WTC11 (cell line): ENCODE data around the gene BACH2. TPM values are rescaled to one million over a fixed set of nuclear protein-coding genes. Genes with fewer than 3 reads are reported as not detected.

ENCODE experiments used
- ATAC-seq: fragments of 200-7000 bp; cut with Tn5 transposase; 2 replicates; pipeline ENCODE4 v1.10.0; 2021; ENCODE audit warnings: mild to moderate bottlenecking, moderate library complexity
- CTCF ChIA-PET: fragments of 300-600 bp; sonication (Branson Sonifier 250); formaldehyde crosslinking; loops from one replicate; lab custom pipeline; 2021; ENCODE audit warnings: antibody characterized with exemption; lab: Charles Lee
- POLR2A ChIA-PET: fragments of 350-600 bp; sonication (Branson Sonifier 250); formaldehyde crosslinking; loops from one replicate; lab custom pipeline; 2021; ENCODE audit warnings: antibody characterized with exemption; lab: Charles Lee
- DNase-seq: peaks from one replicate; pipeline ENCODE4 v3.0.0; 2021; ENCODE audit warnings: low spot score
- H3K27ac Mint-ChIP-seq: 2 replicates; pipeline ENCODE4 v1.8.0; 2021; ENCODE audit warnings: mixed read lengths
- H3K27me3 Mint-ChIP-seq: 2 replicates; pipeline ENCODE4 v1.8.0; 2021; ENCODE audit warnings: low read depth, mild to moderate bottlenecking, moderate library complexity, mixed read lengths
- H3K36me3 Mint-ChIP-seq: 2 replicates; pipeline ENCODE4 v1.8.0; 2021; ENCODE audit warnings: mixed read lengths
- H3K4me1 Mint-ChIP-seq: 2 replicates; pipeline ENCODE4 v1.8.0; 2022; ENCODE audit warnings: mixed read lengths
- H3K4me3 Mint-ChIP-seq: 2 replicates; pipeline ENCODE4 v1.8.0; 2021; ENCODE audit warnings: mild to moderate bottlenecking, moderate library complexity, mixed read lengths
- H3K9me3 Mint-ChIP-seq: 2 replicates; pipeline ENCODE4 v1.8.0; 2021; ENCODE audit warnings: mixed read lengths
- CBFB ChIP-seq: sonication (generic); formaldehyde crosslinking; IDR thresholded peaks from 2 replicates; pipeline ENCODE4 v1.8.1; 2022; ENCODE audit warnings: mild to moderate bottlenecking, low read depth, missing genetic modification reagents
- CREM ChIP-seq: sonication (generic); formaldehyde crosslinking; IDR thresholded peaks from 2 replicates; pipeline ENCODE4 v1.8.1; 2022; ENCODE audit warnings: mild to moderate bottlenecking, missing genetic modification reagents, moderate library complexity
- HMGA2 ChIP-seq: fragments of 250-450 bp; sonication (Bioruptor Pico); IDR thresholded peaks from 2 replicates; pipeline ENCODE4 v1.4.0; 2021; ENCODE audit warnings: mild to moderate bottlenecking, moderate library complexity
- MXD4 ChIP-seq: fragments of 250-450 bp; sonication (Bioruptor Pico); IDR thresholded peaks from 2 replicates; pipeline ENCODE4 v1.8.0; 2021; ENCODE audit warnings: mild to moderate bottlenecking, moderate library complexity, borderline replicate concordance
- NFATC4 ChIP-seq: fragments of 250-450 bp; sonication (Bioruptor Pico); IDR thresholded peaks from 2 replicates; pipeline ENCODE4 v1.9.0; 2021; ENCODE audit warnings: mild to moderate bottlenecking
- NR1H2 ChIP-seq: sonication (generic); formaldehyde crosslinking; IDR thresholded peaks from 2 replicates; pipeline ENCODE4 v1.9.0; 2021; ENCODE audit warnings: mild to moderate bottlenecking, moderate library complexity, missing genetic modification reagents
- NR2C2 ChIP-seq: sonication (generic); formaldehyde crosslinking; IDR thresholded peaks from 2 replicates; pipeline ENCODE4 v1.8.0; 2022; ENCODE audit warnings: mild to moderate bottlenecking, missing genetic modification reagents
- PRRX2 ChIP-seq: fragments of 250-450 bp; sonication (Bioruptor Pico); IDR thresholded peaks from 2 replicates; pipeline ENCODE4 v1.8.0; 2021; ENCODE audit warnings: mild to moderate bottlenecking
- TEAD1 ChIP-seq: sonication (generic); formaldehyde crosslinking; IDR thresholded peaks from 2 replicates; pipeline ENCODE4 v1.8.0; 2022; ENCODE audit warnings: mild to moderate bottlenecking, missing genetic modification reagents
- ZNF138 ChIP-seq: sonication (generic); formaldehyde crosslinking; conservative IDR thresholded peaks from 2 replicates; pipeline ENCODE4 v1.8.1; 2022; ENCODE audit warnings: mild to moderate bottlenecking, moderate library complexity, missing genetic modification reagents
- ZNF232 ChIP-seq: sonication (generic); formaldehyde crosslinking; IDR thresholded peaks from 2 replicates; pipeline ENCODE4 v1.8.0; 2022; ENCODE audit warnings: mild to moderate bottlenecking, missing genetic modification reagents
- ZNF263 ChIP-seq: sonication (generic); formaldehyde crosslinking; IDR thresholded peaks from 2 replicates; pipeline ENCODE4 v1.8.1; 2022; ENCODE audit warnings: low read depth, mild to moderate bottlenecking, moderate library complexity, missing genetic modification reagents
- ZNF396 ChIP-seq: fragments of 250-450 bp; sonication (Bioruptor Pico); IDR thresholded peaks from 2 replicates; pipeline ENCODE4 v1.8.0; 2021; ENCODE audit warnings: mild to moderate bottlenecking, moderate library complexity, borderline replicate concordance
- total RNA-seq: library from RNA; stranded (reverse); gene quantifications from 3 replicates; pipeline ENCODE4 v1.2.3, GENCODE V29; 2021
- TF ChIP-seq, protein P1 (sequence below): sonication (generic); formaldehyde crosslinking; IDR thresholded peaks from 2 replicates; pipeline ENCODE4 v1.8.1; 2022; ENCODE audit warnings: mild to moderate bottlenecking, moderate library complexity, missing genetic modification reagents
- TF ChIP-seq, protein P2 (sequence below): fragments of 200-600 bp; IDR thresholded peaks from 2 replicates; pipeline ENCODE4 v1.8.0; 2022; ENCODE audit warnings: antibody characterized with exemption
- TF ChIP-seq, protein P3 (sequence below): sonication (generic); formaldehyde crosslinking; IDR thresholded peaks from 2 replicates; pipeline ENCODE4 v1.8.0; 2023; ENCODE audit warnings: mild to moderate bottlenecking, missing genetic modification reagents
- TF ChIP-seq, protein P4 (sequence below): sonication (generic); formaldehyde crosslinking; IDR thresholded peaks from 2 replicates; pipeline ENCODE4 v1.8.0; 2022; ENCODE audit warnings: mild to moderate bottlenecking, missing genetic modification reagents
- TF ChIP-seq, protein P5 (sequence below): sonication (generic); formaldehyde crosslinking; conservative IDR thresholded peaks from 2 replicates; pipeline ENCODE4 v1.8.1; 2023; ENCODE audit warnings: mild to moderate bottlenecking, low read depth, missing genetic modification reagents, moderate library complexity

The BACH2 gene
- total RNA-seq, 1 experiment from 2014 or later, result 5.9 TPM

DNA sequence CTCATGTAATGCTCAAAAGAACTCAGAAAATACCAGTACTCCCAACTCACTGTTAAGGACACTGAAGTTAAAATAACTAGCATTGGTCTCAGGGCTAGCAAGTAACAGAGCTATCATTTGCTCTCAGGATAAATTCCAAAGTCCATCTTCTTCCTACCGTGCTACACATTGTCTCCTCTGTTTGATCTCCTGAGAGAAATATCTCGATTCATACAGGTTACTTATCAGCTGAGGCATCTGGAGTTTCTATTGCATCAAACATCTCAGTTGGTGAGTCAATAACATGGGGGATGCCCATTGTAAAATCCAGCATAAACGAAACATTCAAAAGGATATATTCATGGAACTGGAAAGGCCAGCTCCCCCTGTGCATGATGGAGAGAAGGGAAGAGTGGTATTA is 147.4 kb downstream of the BACH2 start (continued):
- TF ChIP-seq ZNF232 (CRISPR knock-in tag) (no peak), CREM (CRISPR knock-in tag) (no peak)

DNA sequence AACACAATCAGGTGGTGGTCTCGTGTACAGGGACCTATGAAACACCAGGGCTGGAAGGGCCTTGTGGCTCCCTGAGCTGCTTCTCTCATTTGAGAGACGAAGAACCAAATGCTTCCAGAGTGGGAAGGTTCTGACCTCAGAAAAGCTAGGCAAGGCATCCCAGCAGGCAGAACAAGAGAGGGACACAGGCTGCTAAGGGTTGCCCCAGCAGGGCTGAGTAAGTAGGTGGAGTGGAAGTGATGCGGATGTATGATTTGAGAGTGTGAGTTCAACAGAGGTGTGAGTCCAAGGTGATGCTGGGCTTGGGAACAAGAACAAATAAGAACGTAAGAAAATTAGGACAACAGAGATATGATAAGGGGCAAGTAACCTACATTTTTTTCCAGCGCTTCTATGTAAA is 147.8 kb downstream of the BACH2 start:
- CTCF ChIA-PET, result no interaction called here
- Mint-ChIP-seq H3K27me3 (no peaks in the 10 kb centered on the region), H3K4me1 (no peaks in the 10 kb centered on the region), H3K9me3 (no peaks in the 10 kb centered on the region), H3K27ac (no peak overlapping the region), H3K4me3 (no peak overlapping the region), H3K36me3 (no peaks in the 10 kb centered on the region)
- DNase-seq (no peak), ATAC-seq (no peak)
- POLR2A ChIA-PET, result interaction anchor here (0.5 kb wide), 1 partner anchor 256 kb away, joined by 3 read pairs; no protein-coding TSS in a partner anchor
- no peak for TF ChIP-seq HMGA2 (CRISPR knock-in tag)
- TF ChIP-seq, protein P1, sequence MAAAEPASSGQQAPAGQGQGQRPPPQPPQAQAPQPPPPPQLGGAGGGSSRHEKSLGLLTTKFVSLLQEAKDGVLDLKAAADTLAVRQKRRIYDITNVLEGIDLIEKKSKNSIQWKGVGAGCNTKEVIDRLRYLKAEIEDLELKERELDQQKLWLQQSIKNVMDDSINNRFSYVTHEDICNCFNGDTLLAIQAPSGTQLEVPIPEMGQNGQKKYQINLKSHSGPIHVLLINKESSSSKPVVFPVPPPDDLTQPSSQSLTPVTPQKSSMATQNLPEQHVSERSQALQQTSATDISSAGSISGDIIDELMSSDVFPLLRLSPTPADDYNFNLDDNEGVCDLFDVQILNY (CRISPR knock-in tag), result no peak
- no peak for TF ChIP-seq ZNF263 (CRISPR knock-in tag)
- no peak for TF ChIP-seq NR1H2 (CRISPR knock-in tag)
- TF ChIP-seq, protein P2, sequence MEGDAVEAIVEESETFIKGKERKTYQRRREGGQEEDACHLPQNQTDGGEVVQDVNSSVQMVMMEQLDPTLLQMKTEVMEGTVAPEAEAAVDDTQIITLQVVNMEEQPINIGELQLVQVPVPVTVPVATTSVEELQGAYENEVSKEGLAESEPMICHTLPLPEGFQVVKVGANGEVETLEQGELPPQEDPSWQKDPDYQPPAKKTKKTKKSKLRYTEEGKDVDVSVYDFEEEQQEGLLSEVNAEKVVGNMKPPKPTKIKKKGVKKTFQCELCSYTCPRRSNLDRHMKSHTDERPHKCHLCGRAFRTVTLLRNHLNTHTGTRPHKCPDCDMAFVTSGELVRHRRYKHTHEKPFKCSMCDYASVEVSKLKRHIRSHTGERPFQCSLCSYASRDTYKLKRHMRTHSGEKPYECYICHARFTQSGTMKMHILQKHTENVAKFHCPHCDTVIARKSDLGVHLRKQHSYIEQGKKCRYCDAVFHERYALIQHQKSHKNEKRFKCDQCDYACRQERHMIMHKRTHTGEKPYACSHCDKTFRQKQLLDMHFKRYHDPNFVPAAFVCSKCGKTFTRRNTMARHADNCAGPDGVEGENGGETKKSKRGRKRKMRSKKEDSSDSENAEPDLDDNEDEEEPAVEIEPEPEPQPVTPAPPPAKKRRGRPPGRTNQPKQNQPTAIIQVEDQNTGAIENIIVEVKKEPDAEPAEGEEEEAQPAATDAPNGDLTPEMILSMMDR, result no peak
- TF ChIP-seq ZNF138 (CRISPR knock-in tag), result no peak
- no peak for TF ChIP-seq NR2C2
- TF ChIP-seq CBFB (CRISPR knock-in tag), result no peak
- no peak for TF ChIP-seq PRRX2 (CRISPR knock-in tag)
- TF ChIP-seq ZNF396, result no peak
- TF ChIP-seq, protein P3, sequence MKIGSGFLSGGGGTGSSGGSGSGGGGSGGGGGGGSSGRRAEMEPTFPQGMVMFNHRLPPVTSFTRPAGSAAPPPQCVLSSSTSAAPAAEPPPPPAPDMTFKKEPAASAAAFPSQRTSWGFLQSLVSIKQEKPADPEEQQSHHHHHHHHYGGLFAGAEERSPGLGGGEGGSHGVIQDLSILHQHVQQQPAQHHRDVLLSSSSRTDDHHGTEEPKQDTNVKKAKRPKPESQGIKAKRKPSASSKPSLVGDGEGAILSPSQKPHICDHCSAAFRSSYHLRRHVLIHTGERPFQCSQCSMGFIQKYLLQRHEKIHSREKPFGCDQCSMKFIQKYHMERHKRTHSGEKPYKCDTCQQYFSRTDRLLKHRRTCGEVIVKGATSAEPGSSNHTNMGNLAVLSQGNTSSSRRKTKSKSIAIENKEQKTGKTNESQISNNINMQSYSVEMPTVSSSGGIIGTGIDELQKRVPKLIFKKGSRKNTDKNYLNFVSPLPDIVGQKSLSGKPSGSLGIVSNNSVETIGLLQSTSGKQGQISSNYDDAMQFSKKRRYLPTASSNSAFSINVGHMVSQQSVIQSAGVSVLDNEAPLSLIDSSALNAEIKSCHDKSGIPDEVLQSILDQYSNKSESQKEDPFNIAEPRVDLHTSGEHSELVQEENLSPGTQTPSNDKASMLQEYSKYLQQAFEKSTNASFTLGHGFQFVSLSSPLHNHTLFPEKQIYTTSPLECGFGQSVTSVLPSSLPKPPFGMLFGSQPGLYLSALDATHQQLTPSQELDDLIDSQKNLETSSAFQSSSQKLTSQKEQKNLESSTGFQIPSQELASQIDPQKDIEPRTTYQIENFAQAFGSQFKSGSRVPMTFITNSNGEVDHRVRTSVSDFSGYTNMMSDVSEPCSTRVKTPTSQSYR (CRISPR knock-in tag), result no peak
- TF ChIP-seq, protein P4, sequence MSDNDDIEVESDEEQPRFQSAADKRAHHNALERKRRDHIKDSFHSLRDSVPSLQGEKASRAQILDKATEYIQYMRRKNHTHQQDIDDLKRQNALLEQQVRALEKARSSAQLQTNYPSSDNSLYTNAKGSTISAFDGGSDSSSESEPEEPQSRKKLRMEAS, result no peak

DNA sequence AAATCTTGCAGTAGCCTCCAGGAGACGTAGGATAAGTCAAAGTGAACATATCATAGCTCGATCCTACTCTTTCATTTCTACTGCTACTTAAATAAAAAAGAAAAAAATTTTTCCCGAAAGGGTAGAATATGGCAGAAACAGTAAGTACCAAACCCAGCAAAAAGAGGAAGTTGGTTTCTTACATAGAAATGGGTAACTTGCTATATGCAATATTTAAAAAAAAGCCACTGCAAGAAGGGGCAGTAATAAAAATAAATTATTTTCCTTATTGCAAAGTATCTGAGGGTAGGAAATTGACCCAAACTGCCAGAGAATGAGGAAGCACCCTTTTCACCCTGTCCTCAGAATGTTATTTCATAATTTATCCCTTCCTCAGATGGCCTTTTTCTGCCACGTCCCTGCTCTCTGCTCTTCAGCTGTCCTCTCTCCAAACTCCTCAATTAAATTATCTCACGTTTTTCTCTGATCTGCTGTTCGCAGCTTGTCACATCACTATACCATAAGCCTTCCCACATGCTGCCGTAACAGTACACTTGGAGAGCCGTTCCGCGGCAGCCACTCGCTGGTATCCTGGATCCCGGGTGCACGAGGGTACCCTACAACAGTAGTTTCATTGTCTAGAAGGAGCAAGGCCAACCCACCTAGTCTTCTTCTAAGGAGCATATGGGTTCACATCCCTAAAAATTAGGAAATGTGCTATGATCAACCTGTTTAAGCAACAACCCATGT is 149.6 kb downstream of the BACH2 start:
- H3K4me1 Mint-ChIP-seq, result no peaks in the 10 kb centered on the region
- no peaks in the 10 kb centered on the region for H3K36me3 Mint-ChIP-seq
- no peak overlapping the region for H3K4me3 Mint-ChIP-seq
- ATAC-seq (no peak), DNase-seq (no peak)
- no peaks in the 10 kb centered on the region for H3K9me3 Mint-ChIP-seq
- no peak overlapping the region for H3K27ac Mint-ChIP-seq
- TF ChIP-seq NFATC4 (CRISPR knock-in tag), result no peak
- no peak for TF ChIP-seq TEAD1 (CRISPR knock-in tag)
- CTCF ChIA-PET, result no interaction called here
- POLR2A ChIA-PET, result interaction anchor here (0.6 kb wide), 1 partner anchor 59 kb away, joined by 3 read pairs; no protein-coding TSS in a partner anchor
- no peaks in the 10 kb centered on the region for H3K27me3 Mint-ChIP-seq

DNA sequence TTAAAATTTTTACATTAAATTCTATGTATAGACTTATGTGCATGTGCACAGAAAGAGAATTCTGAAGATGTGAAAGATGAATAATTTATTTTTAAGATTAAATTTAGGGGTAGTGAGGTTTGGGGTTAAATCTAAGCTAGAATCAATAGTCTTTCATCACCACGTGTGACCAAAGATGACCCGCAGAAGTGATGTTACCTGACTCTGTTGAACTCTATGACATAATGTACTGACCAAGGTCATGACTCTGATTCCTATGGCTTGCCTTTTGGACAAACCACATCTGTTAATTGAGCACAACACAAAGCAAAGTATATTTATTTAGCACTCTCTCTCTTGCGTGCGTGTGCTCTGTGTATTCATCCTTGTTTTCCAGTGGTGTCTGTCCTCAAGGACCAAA is 150.6 kb downstream of the BACH2 start:
- Mint-ChIP-seq H3K4me3 (no peak overlapping the region), H3K27ac (no peak overlapping the region), H3K9me3 (no peaks in the 10 kb centered on the region), H3K27me3 (no peaks in the 10 kb centered on the region), H3K4me1 (no peaks in the 10 kb centered on the region), H3K36me3 (no peaks in the 10 kb centered on the region)
- no peak for ATAC-seq
- no peak for DNase-seq
- ChIA-PET POLR2A (no interaction called here), CTCF (interaction anchor here (2.1 kb wide), 1 partner anchor 206 kb away, joined by 4 read pairs; no protein-coding TSS in a partner anchor)
- TF ChIP-seq, protein P5, sequence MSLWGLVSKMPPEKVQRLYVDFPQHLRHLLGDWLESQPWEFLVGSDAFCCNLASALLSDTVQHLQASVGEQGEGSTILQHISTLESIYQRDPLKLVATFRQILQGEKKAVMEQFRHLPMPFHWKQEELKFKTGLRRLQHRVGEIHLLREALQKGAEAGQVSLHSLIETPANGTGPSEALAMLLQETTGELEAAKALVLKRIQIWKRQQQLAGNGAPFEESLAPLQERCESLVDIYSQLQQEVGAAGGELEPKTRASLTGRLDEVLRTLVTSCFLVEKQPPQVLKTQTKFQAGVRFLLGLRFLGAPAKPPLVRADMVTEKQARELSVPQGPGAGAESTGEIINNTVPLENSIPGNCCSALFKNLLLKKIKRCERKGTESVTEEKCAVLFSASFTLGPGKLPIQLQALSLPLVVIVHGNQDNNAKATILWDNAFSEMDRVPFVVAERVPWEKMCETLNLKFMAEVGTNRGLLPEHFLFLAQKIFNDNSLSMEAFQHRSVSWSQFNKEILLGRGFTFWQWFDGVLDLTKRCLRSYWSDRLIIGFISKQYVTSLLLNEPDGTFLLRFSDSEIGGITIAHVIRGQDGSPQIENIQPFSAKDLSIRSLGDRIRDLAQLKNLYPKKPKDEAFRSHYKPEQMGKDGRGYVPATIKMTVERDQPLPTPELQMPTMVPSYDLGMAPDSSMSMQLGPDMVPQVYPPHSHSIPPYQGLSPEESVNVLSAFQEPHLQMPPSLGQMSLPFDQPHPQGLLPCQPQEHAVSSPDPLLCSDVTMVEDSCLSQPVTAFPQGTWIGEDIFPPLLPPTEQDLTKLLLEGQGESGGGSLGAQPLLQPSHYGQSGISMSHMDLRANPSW (CRISPR knock-in tag), result no peak
- TF ChIP-seq MXD4 (CRISPR knock-in tag), result no peak
